Activated CD8-positive, alpha-beta T cell treated with anti-CD3 and anti-CD28 coated beads for 36 hours (primary cell): ENCODE data around the gene ANKRD44. TPM values are rescaled to one million over a fixed set of nuclear protein-coding genes. Genes with fewer than 3 reads are reported as not detected.
A peak's percentile ranks its signal among the peaks of the same experiment; 100 is the strongest.

ENCODE experiments used
- ATAC-seq: fragments of 200-7000 bp; cut with Tn5 transposase; one replicate; pipeline ENCODE4 v1.10.0; 2021; ENCODE audit warnings: mild to moderate bottlenecking, moderate library complexity
- CTCF ChIA-PET: fragments of 350-600 bp; sonication (Branson Sonifier 250); formaldehyde crosslinking; loops from one replicate; lab custom pipeline; 2021; ENCODE audit warnings: antibody characterized with exemption; lab: Charles Lee
- POLR2A ChIA-PET: fragments of 350-600 bp; sonication (Branson Sonifier 250); formaldehyde crosslinking; loops from one replicate; lab custom pipeline; 2021; ENCODE audit warnings: antibody characterized with exemption; lab: Charles Lee
- DNase-seq: peaks from one replicate; pipeline ENCODE4 v3.0.0-alpha.2; 2020
- H3K27ac Mint-ChIP-seq: one replicate; pipeline ENCODE4 v1.8.0; 2021; ENCODE audit warnings: mild to moderate bottlenecking, mixed read lengths
- H3K27me3 Mint-ChIP-seq: one replicate; pipeline ENCODE4 v1.8.0; 2021; ENCODE audit warnings: mixed read lengths
- H3K36me3 Mint-ChIP-seq: one replicate; pipeline ENCODE4 v1.8.0; 2021; ENCODE audit warnings: low read depth, mixed read lengths
- H3K4me1 Mint-ChIP-seq: one replicate; pipeline ENCODE4 v1.8.0; 2021; ENCODE audit warnings: low read depth, mixed read lengths
- H3K4me3 Mint-ChIP-seq: one replicate; pipeline ENCODE4 v1.8.0; 2021; ENCODE audit warnings: mild to moderate bottlenecking, moderate library complexity, mixed read lengths
- H3K9me3 Mint-ChIP-seq: one replicate; pipeline ENCODE4 v1.8.0; 2021; ENCODE audit warnings: mixed read lengths
- CTCF ChIP-seq: fragments of 200-600 bp; IDR thresholded peaks from one replicate; pipeline ENCODE4 v1.8.0; 2022; ENCODE audit warnings: antibody characterized with exemption, mild to moderate bottlenecking
- intact Hi-C: fragments of 100-400 bp; cut with micrococcal nuclease; formaldehyde crosslinking; loops from one replicate; pipeline ENCODE4 v1.10.0; 2022
- total RNA-seq, 2 experiments: library from RNA; stranded (reverse); gene quantifications; one replicate each; pipeline ENCODE4 v1.2.3, GENCODE V29; 2021

Gene ANKRD44
- total RNA-seq, 2 experiments from 2014 or later: 131 to 132 TPM

GRCh38 chr2:197280015-197280702 lies 30.4 kb downstream of the ANKRD44 start:
- TF ChIP-seq CTCF: no peak
- DNase-seq (no peak), ATAC-seq (peak; percentile 66)
- H3K36me3 Mint-ChIP-seq: peaks cover 64% of the 10 kb centered on the region
- no peaks in the 10 kb centered on the region for H3K27me3 Mint-ChIP-seq
- CTCF ChIA-PET: interaction anchor here (0.9 to 2.0 kb wide), 7 partner anchors 8 to 90 kb away, joined by 3 to 7 read pairs (median 4); no protein-coding TSS in a partner anchor
- peak overlapping the region; percentile 61 for H3K4me3 Mint-ChIP-seq
- peaks cover 2% of the 10 kb centered on the region for H3K9me3 Mint-ChIP-seq
- POLR2A ChIA-PET: interaction anchor here (0.6 to 2.8 kb wide), 16 partner anchors 9 to 198 kb away, joined by 3 to 20 read pairs (median 4); no protein-coding TSS in a partner anchor
- H3K4me1 Mint-ChIP-seq: peaks cover 75% of the 10 kb centered on the region
- intact Hi-C loops: no loop called here
- H3K27ac Mint-ChIP-seq: peak overlapping the region; percentile 88

DNA sequence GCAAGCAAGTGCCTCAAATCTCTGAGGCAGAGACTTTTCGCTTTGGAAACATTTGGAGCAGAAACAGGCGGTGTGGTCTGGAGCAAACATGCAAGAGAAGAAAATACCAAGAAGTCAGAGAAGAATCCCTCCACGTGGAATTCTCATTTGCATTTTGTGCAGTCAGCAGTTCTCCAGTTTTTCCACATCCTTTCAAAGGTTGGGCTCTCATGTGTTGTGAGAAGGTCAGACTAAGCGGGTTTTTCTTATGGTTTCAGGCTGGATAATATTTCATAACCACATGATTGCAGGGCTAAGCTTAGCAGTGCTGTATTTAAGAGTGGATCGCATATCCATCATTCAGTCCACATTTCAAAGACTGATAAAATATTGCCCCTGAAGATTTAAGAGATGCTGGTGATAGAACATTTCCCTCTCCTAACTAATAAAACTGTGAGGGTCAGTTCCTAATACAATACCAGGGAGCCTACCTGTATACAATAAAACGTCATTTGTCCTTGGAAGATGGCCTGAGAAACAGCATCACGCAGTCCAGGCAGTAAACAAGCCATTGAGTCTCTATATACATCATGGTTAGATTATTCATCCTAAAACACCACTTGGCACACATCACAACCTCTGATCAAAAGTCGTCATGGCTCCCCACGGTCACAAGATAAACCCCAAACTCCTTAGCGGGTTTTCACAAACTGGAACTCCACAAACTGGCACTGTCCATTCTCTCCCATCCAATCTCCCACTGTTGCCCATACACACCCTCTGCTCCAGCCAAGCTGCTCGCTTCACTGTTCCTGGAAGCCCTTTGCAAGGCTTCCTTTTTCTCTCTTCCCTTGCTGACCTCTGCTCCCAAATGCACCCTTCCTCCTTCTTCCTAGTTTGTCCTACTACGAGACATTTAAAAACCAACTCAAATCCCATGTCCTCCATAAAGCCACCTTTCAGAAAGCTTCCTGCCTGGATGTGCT lies 31.5 kb downstream of the ANKRD44 start:
- H3K36me3 Mint-ChIP-seq: peaks cover 61% of the 10 kb centered on the region
- peaks cover 2% of the 10 kb centered on the region for H3K9me3 Mint-ChIP-seq

GRCh38 chr2:197277794-197278193 lies 32.8 kb downstream of the ANKRD44 start:
- intact Hi-C loops: no loop called here
- ChIA-PET POLR2A (interaction anchor here (0.7 to 1.8 kb wide), 7 partner anchors 9 to 42 kb away, joined by 3 to 8 read pairs (median 4); no protein-coding TSS in a partner anchor), CTCF (interaction anchor here (0.6 to 1.4 kb wide), 5 partner anchors 8 to 164 kb away, joined by 3 to 4 read pairs (median 3); no protein-coding TSS in a partner anchor)
- Mint-ChIP-seq H3K4me3 (no peak overlapping the region), H3K9me3 (peaks cover 2% of the 10 kb centered on the region), H3K27me3 (no peaks in the 10 kb centered on the region), H3K4me1 (peaks cover 76% of the 10 kb centered on the region), H3K36me3 (peaks cover 61% of the 10 kb centered on the region), H3K27ac (peak overlapping the region; percentile 88)
- DNase-seq (no peak), ATAC-seq (no peak)
- no peak for TF ChIP-seq CTCF

More for the DNA sequence above, 31.5 kb downstream of the ANKRD44 start:
- intact Hi-C loops: no loop called here
- Mint-ChIP-seq H3K4me3 (peak overlapping the region; percentile 61), H3K27me3 (no peaks in the 10 kb centered on the region), H3K4me1 (peaks cover 75% of the 10 kb centered on the region), H3K27ac (peak overlapping the region; percentile 88)
- ChIA-PET CTCF (interaction anchor here (0.8 to 1.5 kb wide), 7 partner anchors 9 to 89 kb away, joined by 3 to 5 read pairs (median 3); no protein-coding TSS in a partner anchor), POLR2A (interaction anchor here (0.9 to 2.8 kb wide), 9 partner anchors 8 to 65 kb away, joined by 3 to 20 read pairs (median 4); no protein-coding TSS in a partner anchor)
- no peak for DNase-seq
- TF ChIP-seq CTCF: no peak
- ATAC-seq: peak; percentile 46

DNA sequence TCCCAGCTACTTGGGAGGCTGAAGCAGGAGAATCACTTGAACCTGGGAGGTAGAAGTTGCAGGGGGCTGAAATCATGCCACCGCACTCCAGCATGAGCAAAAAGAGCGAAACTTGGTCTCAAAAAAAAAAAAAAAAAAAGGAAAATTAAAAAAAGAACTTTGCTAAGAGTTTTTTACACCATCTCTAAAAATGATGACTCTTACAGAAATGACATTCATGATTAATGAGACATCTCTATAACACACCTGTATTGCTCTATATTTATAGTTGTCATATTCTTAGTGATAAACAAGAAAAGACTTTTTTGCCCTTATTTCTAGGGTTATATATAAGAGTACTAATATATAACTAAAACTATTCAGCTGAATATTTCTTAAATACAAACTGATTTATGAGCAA lies 34.4 kb downstream of the ANKRD44 start:
- peaks cover 73% of the 10 kb centered on the region for H3K4me1 Mint-ChIP-seq
- peaks cover 55% of the 10 kb centered on the region for H3K36me3 Mint-ChIP-seq
- peaks cover 3% of the 10 kb centered on the region for H3K9me3 Mint-ChIP-seq
- intact Hi-C loops: no loop called here
- H3K27me3 Mint-ChIP-seq: no peaks in the 10 kb centered on the region
- TF ChIP-seq CTCF: no peak
- POLR2A ChIA-PET: no interaction called here
- H3K4me3 Mint-ChIP-seq: no peak overlapping the region
- DNase-seq (no peak), ATAC-seq (no peak)
- H3K27ac Mint-ChIP-seq: no peak overlapping the region
- CTCF ChIA-PET: no interaction called here
